ENCODE data around the gene FASN.

FASN gene

DNA sequence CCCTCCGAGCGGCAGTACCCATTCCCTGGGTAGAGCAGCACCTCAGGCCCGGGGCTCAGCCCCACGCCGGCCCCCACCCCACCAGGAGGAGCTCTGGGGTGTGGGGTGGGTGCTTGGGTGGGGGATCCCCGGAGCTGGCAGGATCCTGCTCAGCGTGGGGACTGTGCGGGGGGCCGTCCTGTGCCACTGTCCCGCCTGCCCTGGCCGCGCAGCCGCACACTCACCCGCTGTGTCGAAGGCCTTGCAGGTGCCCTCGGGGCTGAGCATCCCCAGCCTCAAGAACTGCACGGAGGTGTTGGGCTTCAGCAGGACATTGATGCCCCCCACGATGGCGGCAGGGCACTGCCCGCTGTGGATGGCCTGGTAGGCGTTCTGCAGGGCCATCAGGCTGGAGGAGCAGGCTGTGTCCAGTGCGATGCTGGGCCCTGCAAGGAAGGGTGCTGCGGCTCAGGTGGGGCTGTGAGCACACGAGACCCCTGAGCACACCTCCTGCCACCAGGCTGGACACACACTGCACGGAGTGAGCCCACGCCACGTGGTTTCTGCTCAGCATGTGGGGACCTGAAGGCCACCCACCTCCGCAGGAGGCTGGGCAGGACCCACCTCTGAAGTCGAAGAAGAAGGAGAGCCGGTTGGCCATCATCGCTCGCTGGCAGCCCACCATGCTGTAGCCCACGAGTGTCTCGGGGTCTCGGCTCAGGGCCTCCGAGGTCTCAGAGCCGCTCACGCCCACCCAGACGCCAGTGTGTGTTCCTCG lies 4.9 kb downstream of the FASN start:
- peak overlapping the region; percentile 2 for H3K27ac ChIP-seq
- no peak for TF ChIP-seq ZFX (IDR thresholded peaks at IDR 0.05)
- TF ChIP-seq, protein P1, sequence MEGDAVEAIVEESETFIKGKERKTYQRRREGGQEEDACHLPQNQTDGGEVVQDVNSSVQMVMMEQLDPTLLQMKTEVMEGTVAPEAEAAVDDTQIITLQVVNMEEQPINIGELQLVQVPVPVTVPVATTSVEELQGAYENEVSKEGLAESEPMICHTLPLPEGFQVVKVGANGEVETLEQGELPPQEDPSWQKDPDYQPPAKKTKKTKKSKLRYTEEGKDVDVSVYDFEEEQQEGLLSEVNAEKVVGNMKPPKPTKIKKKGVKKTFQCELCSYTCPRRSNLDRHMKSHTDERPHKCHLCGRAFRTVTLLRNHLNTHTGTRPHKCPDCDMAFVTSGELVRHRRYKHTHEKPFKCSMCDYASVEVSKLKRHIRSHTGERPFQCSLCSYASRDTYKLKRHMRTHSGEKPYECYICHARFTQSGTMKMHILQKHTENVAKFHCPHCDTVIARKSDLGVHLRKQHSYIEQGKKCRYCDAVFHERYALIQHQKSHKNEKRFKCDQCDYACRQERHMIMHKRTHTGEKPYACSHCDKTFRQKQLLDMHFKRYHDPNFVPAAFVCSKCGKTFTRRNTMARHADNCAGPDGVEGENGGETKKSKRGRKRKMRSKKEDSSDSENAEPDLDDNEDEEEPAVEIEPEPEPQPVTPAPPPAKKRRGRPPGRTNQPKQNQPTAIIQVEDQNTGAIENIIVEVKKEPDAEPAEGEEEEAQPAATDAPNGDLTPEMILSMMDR (conservative IDR thresholded peaks at IDR 0.05) = no peak

DNA sequence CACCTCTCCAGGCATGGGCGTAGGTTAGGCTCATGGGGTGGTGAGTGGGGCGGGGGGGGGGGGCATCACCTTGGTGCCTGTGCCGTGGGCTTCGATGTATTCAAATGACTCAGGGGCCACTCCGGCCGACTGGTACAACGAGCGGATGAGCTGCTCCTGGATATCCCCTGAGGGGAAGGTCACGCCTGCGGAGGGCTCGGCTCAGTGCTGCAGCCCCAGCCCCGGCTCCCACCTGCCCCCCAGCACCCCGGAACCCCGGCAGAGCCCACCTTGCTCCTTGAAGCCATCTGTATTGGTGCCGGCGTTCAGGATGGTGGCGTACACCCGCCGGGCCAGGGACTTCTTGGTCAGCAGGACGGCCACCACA lies 5.4 kb downstream of the FASN start:
- TF ChIP-seq, protein P1 (conservative IDR thresholded peaks at IDR 0.05) = no peak
- TF ChIP-seq ZFX (IDR thresholded peaks at IDR 0.05) = no peak
- no peak overlapping the region; the same call in 1 of the 2 replicates for H3K27ac ChIP-seq

DNA sequence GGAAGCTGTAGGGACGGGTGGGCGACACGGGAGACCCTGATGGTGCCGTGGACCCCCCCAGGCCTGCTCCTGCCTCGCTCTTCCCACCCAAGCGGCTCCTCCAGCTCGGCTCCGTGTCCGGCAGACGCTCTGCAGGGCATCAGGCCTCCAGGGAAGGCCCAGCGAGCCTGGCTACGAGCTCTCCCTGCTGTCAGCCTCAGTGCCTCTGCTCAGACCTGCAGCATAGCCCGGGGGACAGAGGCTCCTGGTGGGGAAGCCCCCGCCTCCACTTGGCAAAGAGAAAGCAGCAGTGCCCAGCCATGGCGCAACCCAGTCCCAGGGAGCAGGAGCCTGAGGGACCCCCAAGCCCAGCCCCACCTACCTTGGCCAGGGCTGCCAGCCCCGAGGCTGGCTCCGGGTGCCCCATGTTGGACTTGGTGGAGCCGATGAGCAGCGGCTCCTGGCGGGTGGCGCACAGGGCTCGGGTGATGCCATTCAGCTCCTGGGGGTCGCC lies 5.9 kb downstream of the FASN start:
- no peak overlapping the region; the same call in 1 of the 2 replicates for H3K27ac ChIP-seq

DNA sequence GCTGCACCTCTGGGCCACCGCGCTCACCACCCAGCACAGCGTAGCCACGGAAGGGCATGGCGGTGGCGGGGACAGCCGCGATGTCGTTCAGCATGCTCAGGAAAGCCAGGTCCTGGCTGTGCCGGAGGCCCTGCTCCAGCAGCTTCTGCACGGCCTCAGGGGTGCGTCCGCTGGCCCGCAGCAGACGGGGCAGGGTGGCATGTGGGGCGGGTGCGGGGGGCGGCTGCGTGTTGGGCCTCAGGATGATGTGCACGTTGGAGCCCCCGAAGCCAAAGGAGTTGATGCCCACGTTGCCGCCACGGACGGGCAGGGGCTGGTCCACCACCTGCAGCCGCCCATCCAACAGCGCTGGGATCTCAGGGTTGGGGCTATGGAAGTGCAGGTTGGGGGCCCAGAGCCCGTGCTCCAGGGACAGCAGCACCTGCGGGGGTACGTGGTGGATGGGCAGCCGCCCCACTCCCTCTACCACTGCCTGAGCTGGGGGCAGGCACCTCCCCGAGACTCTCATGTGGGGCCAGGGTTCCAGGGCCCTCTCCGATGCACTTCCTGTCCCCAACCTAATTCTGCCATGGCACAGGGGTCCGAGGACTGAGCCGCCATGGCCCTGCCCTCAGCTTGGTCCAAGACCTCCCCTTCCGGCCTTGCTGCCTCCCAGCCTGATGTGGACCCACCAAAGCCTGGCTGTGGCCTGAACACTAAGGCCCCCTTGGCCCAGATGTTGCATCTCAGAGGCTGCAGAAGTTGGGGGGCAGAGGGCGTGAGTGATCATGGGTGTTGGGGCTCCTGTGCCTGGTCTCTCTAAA lies 6.6 kb downstream of the FASN start:
- no peak overlapping the region; the same call in 1 of the 2 replicates for H3K27ac ChIP-seq
- TF ChIP-seq, protein P1 (conservative IDR thresholded peaks at IDR 0.05) = no peak
- TF ChIP-seq ZFX (IDR thresholded peaks at IDR 0.05) = no peak

More for the DNA sequence above, 5.9 kb downstream of the FASN start:
- TF ChIP-seq, protein P1 (conservative IDR thresholded peaks at IDR 0.05) = no peak
- TF ChIP-seq ZFX (IDR thresholded peaks at IDR 0.05) = no peak

DNA sequence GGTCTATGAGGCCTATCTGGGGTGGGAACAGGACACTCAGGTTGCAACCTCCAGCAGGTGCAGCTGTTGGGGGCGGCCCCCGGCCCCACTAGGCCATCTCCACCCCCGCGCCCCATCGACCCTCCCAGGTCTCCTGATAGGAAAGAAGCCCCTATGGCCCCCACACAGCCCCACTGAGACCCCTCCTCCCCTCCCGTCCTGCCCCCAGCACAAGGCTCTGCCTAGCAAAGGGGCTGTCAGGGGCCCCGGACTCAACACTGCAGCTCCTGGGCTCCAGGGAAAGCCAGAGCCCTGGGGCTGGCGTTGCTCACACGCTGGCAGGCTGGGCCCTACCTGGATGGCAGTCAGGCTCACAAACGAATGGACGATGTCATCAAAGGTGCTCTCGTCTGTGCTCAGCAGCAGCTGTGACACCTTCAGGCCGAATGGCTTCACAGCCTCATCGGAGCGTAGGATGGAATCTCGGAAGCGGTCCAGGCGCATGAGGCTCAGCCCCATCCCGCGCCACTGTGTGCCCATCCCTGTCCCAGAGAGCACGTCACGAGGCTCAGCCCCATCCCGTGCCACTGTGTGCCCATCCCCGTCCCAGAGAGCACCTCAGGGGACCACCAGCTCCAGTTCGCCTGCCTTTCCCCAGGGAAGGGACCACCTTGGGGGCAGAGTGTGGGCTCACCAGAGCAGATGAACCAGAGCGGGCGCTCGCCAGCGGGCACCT lies 7.3 kb downstream of the FASN start:
- TF ChIP-seq, protein P1 (conservative IDR thresholded peaks at IDR 0.05) = no peak
- no peak for TF ChIP-seq ZFX (IDR thresholded peaks at IDR 0.05)

DNA sequence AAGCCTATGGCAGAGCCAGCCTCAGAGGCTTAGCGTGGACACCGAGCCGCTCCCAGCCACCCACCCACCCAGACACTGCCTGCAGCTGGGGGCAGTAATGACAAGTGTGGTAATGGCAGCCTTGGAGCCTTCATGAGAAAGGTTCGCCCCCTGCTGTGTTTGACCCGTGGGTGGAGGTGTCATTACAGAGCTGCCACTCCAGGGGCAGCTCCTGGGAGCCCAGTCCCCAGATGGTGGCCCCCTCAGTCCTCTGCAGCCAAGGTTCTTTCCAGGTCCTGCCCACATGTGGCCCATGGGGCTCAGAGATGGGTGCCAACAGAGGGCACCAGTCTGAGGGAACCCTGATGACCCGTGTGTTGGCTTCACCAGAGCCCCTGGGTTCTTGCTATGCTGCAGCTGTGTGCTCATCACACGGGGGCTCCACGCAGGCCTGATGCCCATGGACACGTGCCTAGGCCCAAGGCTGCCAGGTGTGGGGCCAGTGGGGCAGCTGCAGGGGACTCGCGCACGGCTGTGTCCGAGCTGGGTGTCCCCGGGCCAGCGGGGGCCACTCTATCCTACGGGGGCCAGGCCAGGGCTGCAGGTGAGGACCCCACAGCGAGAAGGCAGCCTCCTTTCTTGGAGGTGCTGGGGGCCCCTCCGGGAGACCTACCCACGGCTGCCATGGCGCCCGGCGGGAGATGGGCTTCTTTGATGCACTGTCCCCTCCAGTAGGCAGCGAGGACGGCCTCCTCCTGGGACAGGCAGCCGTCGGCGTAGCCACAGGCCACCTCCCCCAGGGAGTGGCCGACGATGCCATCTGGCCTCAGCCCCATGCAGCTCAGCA lies 8.1 kb downstream of the FASN start:
- TF ChIP-seq, protein P1 (conservative IDR thresholded peaks at IDR 0.05) = no peak
- TF ChIP-seq ZFX (IDR thresholded peaks at IDR 0.05) = no peak
- no peak overlapping the region for H3K27ac ChIP-seq

More for the DNA sequence above, 7.3 kb downstream of the FASN start:
- H3K27ac ChIP-seq = no peak overlapping the region; the same call in 1 of the 2 replicates
